K562 (cell line): ENCODE data around the gene CNOT10. TPM values are rescaled to one million over a fixed set of nuclear protein-coding genes. Genes with fewer than 3 reads are reported as not detected.

Experiments
- E2F6 ChIP-seq, 2 experiments: IDR thresholded peaks; 2 replicates each; pipeline ENCODE4 v1.6.1; 2011; ENCODE audit warnings: borderline replicate concordance in 1 of 2, control low read depth in 1 of 2, low read depth in 1 of 2, low read length in 1 of 2, mild to moderate bottlenecking in 1 of 2, mixed read lengths in 1 of 2, moderate library complexity in 1 of 2; ENCODE audit not compliant: insufficient read depth in 1 of 2, insufficient read length in 1 of 2, poor library complexity in 1 of 2, severe bottlenecking in 1 of 2; ENCODE audit errors: extremely low read depth in 1 of 2
- FOXO4 ChIP-seq: fragments of 450-650 bp; formaldehyde crosslinking; IDR thresholded peaks from 2 replicates; pipeline ENCODE4 v1.4.0; 2020; ENCODE audit warnings: mild to moderate bottlenecking, moderate library complexity
- KDM5B ChIP-seq: fragments of 200-600 bp; sonication (generic); IDR thresholded peaks from 2 replicates; pipeline ENCODE4 v1.6.1; 2012; ENCODE audit warnings: low read depth, mild to moderate bottlenecking, moderate library complexity, low read length, control low read depth, inconsistent platforms; ENCODE audit not compliant: insufficient replicate concordance
- RHOXF2B ChIP-seq: fragments of 250-450 bp; sonication (Bioruptor Pico); conservative IDR thresholded peaks from 2 replicates; pipeline ENCODE4 v1.5.1; 2021
- TBP ChIP-seq: optimal IDR thresholded peaks from 2 replicates; pipeline ENCODE3; 2011; ENCODE audit warnings: low read depth, low read length, improper control_type of control experiment
- TCF15 ChIP-seq: fragments of 250-450 bp; sonication (Bioruptor Pico); IDR thresholded peaks from 2 replicates; pipeline ENCODE4 v1.8.0; 2022; ENCODE audit warnings: moderate library complexity, mild to moderate bottlenecking, inconsistent platforms
- ZBTB33 ChIP-seq: sonication (generic); formaldehyde crosslinking; IDR thresholded peaks from 2 replicates; pipeline ENCODE4 v1.8.1; 2023; ENCODE audit warnings: mild to moderate bottlenecking, missing genetic modification reagents
- ZC3H4 ChIP-seq: sonication (generic); formaldehyde crosslinking; IDR thresholded peaks from 2 replicates; pipeline ENCODE4 v1.9.0; 2021; ENCODE audit warnings: missing genetic modification reagents, borderline replicate concordance
- ZNF23 ChIP-seq: fragments of 250-450 bp; sonication (Bioruptor Pico); IDR thresholded peaks from 2 replicates; pipeline ENCODE4 v1.4.0; 2020; ENCODE audit warnings: mild to moderate bottlenecking
- ZNF583 ChIP-seq: fragments of 250-450 bp; sonication (Bioruptor Pico); IDR thresholded peaks from 2 replicates; pipeline ENCODE4 v1.4.0; 2020
- ZNF75A ChIP-seq: fragments of 450-650 bp; formaldehyde crosslinking; IDR thresholded peaks from 2 replicates; pipeline ENCODE4 v1.4.0; 2020; ENCODE audit warnings: mild to moderate bottlenecking
- ZNF785 ChIP-seq: fragments of 250-450 bp; sonication (Bioruptor Pico); IDR thresholded peaks from 2 replicates; pipeline ENCODE4 v1.4.0; 2020; ENCODE audit warnings: mild to moderate bottlenecking
- polyA plus RNA-seq, 8 experiments: library from polyadenylated mRNA; depleted of rRNA in 4 of 8; stranded (reverse) in 5 of 8; unstranded in 3 of 8; fragments of >200 nt; fragmentation: Nextera tagmentation in 2 of 8; fragmentation: Illumina TruSeq in 1 of 8; extraction: Ambion mirVana in 2 of 8; extraction: Trizol in 1 of 8; gene quantifications; 2 replicates each; pipeline versions ENCODE4 v1.2.1 to v1.2.3, GENCODE V29; 2011 to 2014; ENCODE audit warnings: inconsistent platforms in 1 of 8, missing spikeins in 1 of 8
- total RNA-seq, 7 experiments: library from RNA; depleted of rRNA in 6 of 7; stranded (reverse); fragments of >200 nt in 6 of 7; fragmentation: Illumina TruSeq in 2 of 7; extraction: Trizol in 2 of 7; gene quantifications; 2 replicates each; pipeline versions ENCODE4 v1.2.1 to v1.2.3, GENCODE V29; 2011 to 2021; ENCODE audit warnings: low replicate concordance in 1 of 7
- TF ChIP-seq, protein P1 (sequence below), 2 experiments: fragments of 150-350 bp in 1 of 2; IDR thresholded peaks; 2 replicates each; pipeline ENCODE4 v1.6.1; 2012 to 2016; ENCODE audit warnings: low read depth in 2 of 2, low read length in 2 of 2, mild to moderate bottlenecking in 1 of 2, moderate library complexity in 1 of 2
- TF ChIP-seq, protein P2 (sequence below): sonication (generic); formaldehyde crosslinking; IDR thresholded peaks from 2 replicates; pipeline ENCODE4 v1.8.0; 2022; ENCODE audit warnings: missing genetic modification reagents, mild to moderate bottlenecking, moderate library complexity, borderline replicate concordance

CNOT10 gene
- total and polyA plus RNA-seq, 9 of the 15 experiments (the other 6 are each of a cell fraction or from before 2014, with no cell fraction given), result 35.7 to 114 (median 81.9) TPM

- TF ChIP-seq E2F6 (IDR thresholded peaks at IDR 0.05; ENCODE audit: borderline replicate concordance in 1 of 2, extremely low read depth in 1 of 2, insufficient read depth in 1 of 2, insufficient read length in 1 of 2, low read depth in 1 of 2, low read length in 1 of 2, poor library complexity in 1 of 2, severe bottlenecking in 1 of 2) (peak; percentile 87 to 88), ZBTB33 (CRISPR knock-in tag) (peak; percentile 76), TCF15 (CRISPR knock-in tag) (0 out of 2 replicates have a peak, but pooled peaks have one; percentile 11), ZNF583 (CRISPR knock-in tag) (0 out of 2 replicates have a peak, but pooled peaks have one; percentile 15), KDM5B (no peak), RHOXF2B (CRISPR knock-in tag) (no peak), ZC3H4 (CRISPR knock-in tag) (no peak), TBP (peak; percentile 48), ZNF785 (CRISPR knock-in tag) (no peak), ZNF75A (0 out of 2 replicates have a peak, but pooled peaks have one; percentile 45), FOXO4 (CRISPR knock-in tag) (no peak), ZNF23 (CRISPR knock-in tag) (no peak)
- TF ChIP-seq, protein P1, sequence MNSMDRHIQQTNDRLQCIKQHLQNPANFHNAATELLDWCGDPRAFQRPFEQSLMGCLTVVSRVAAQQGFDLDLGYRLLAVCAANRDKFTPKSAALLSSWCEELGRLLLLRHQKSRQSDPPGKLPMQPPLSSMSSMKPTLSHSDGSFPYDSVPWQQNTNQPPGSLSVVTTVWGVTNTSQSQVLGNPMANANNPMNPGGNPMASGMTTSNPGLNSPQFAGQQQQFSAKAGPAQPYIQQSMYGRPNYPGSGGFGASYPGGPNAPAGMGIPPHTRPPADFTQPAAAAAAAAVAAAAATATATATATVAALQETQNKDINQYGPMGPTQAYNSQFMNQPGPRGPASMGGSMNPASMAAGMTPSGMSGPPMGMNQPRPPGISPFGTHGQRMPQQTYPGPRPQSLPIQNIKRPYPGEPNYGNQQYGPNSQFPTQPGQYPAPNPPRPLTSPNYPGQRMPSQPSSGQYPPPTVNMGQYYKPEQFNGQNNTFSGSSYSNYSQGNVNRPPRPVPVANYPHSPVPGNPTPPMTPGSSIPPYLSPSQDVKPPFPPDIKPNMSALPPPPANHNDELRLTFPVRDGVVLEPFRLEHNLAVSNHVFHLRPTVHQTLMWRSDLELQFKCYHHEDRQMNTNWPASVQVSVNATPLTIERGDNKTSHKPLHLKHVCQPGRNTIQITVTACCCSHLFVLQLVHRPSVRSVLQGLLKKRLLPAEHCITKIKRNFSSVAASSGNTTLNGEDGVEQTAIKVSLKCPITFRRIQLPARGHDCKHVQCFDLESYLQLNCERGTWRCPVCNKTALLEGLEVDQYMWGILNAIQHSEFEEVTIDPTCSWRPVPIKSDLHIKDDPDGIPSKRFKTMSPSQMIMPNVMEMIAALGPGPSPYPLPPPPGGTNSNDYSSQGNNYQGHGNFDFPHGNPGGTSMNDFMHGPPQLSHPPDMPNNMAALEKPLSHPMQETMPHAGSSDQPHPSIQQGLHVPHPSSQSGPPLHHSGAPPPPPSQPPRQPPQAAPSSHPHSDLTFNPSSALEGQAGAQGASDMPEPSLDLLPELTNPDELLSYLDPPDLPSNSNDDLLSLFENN (IDR thresholded peaks at IDR 0.05; ENCODE audit: low read depth in 2 of 2, low read length in 2 of 2), result peak in 1 of 2 experiments; percentile 39; a peak in 1 of 4 replicates
- TF ChIP-seq, protein P2, sequence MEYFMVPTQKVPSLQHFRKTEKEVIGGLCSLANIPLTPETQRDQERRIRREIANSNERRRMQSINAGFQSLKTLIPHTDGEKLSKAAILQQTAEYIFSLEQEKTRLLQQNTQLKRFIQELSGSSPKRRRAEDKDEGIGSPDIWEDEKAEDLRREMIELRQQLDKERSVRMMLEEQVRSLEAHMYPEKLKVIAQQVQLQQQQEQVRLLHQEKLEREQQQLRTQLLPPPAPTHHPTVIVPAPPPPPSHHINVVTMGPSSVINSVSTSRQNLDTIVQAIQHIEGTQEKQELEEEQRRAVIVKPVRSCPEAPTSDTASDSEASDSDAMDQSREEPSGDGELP (CRISPR knock-in tag), result peak; percentile 90; the same call in 1 of the 2 replicates
Measured at GRCh38 chr3:32684800-32685542, at the start of gene CNOT10 (continued).
